GM19467 (cell line): ENCODE data around the gene HTR1E.
"Not testable (repeated sequence)": the region's sequence is repeated elsewhere in the genome, so short reads cannot be mapped to it uniquely, and the experiment has no call there.

Experiments used
- ATAC-seq: cut with Tn5 transposase; IDR thresholded peaks from one replicate; pipeline ENCODE4 v1.9.1; 2021; ENCODE audit warnings: mild to moderate bottlenecking, moderate library complexity; ENCODE audit not compliant: unreplicated experiment

The HTR1E gene

DNA sequence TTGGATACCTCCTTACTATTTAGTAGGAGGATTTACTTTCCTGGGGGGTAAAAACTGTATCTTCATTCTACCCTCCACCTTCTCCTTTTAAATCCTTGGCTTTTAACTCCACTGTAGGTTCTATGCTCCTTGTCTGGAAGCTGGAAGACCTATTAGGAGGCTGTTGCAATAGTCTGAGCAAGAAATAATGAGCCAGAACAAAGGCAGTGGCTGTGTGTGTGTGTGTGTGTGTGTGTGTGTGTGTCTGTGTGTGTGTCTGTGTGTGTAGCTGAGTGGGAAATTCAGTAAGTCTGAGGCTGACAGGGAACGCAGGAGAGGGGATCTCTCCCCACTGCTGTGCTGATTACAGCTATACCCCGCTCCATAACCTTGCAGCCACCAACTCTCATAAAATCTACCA, 35.8 kb downstream of the HTR1E start:
- no peak for ATAC-seq

- ATAC-seq: no peak
Measured at GRCh38 chr6:86978251-86978650, 40.9 kb downstream of the HTR1E start.

DNA sequence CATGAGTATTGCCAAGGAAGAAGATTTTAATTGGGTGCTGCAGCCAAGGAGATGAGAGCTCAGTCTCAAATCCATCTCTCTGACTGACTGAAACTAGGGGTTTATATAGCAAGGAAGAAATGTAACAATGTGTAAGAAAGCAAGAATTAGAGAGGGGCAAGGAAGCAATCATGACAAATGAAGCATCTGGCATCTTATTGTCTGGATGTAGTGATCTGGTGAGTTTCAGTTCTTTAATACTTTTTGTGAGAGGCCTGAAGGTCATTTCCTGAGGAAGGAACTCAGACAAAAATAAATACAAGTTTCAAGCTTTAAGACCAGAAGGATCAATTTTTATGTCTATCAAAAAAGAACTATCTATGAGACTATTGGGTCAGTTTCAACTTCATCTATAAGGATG, 64.2 kb downstream of the HTR1E start:
- ATAC-seq: no peak

DNA sequence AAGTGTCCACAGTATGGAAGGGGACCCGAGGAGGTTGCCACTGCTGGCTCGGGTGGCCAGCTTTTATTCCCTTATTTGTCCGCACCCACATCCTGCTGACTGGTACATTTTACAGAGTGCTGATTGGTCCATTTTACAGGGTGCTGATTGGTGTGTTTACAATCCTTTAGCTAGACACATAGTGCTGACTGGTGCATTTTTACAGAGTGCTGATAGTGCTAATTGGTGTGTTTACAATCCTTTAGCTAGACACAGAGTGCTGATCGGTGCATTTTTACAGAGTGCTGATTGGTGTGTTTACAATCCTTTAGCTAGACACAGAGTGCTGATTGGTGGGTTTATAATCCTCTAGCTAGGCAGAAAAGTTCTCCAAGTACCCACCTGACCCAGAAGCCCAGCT, 65.1 kb downstream of the HTR1E start:
- not testable (repeated sequence) for ATAC-seq

- ATAC-seq: not testable (repeated sequence)
Measured at GRCh38 chr6:87006541-87006940, 69.2 kb downstream of the HTR1E start.

DNA sequence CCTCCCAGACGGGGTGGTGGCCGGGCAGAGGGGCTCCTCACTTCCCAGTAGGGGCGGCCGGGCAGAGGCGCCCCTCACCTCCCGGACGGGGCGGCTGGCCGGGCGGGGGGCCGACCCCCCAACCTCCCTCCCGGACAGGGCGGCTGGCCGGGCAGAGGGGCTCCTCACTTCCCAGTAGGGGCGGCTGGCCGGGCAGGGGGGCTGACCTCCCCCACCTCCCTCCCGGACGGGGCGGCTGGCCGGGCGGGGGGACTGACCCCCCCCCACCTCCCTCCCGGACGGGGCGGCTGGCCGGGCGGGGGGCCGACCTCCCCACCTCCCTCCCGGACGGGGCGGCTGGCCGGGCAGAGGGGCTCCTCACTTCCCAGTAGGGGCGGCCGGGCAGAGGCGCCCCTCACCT, 72.3 kb downstream of the HTR1E start:
- ATAC-seq: not testable (repeated sequence)

GRCh38 chr6:87012035-87012434, 74.7 kb downstream of the HTR1E start:
- ATAC-seq: no peak

DNA sequence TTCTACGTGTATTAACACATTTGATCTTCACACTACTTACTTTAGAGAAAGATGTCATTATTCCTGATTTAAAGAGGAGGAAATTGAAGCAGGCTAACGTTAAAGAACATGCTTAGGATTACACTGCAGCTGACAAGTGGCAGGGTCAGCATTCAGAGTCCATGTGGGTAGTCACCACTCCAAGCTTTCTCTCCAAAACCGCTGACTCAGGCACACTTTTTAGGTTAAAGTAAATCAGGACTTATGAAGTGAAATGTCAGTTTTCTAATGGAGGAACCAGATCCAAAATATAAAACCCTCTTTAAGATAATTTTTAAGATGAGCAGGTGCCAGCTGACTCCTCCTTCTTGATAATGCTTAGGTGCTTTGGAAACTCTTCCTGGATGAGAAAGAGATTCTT, 75.4 kb downstream of the HTR1E start:
- ATAC-seq: no peak

GRCh38 chr6:87016772-87017171, 79.4 kb downstream of the HTR1E start:
- no peak for ATAC-seq

DNA sequence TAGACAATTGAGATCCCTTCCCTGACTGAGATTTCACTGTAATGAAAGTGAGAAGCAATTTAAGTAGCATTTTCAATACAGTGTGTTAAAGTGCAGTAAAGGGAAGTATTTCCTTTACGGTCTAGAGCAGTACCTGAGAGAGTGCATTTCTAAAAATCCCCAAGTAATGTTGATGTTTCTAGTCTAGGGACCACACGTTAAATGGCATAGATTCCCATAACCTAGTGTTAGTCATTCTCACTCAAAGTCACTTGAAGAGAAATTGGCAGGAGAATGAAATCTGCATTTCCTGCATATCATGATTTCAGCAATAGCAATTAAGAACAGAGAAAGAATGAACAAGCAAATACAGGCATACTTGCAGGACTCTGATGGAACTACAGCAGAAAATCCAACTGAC, 89.7 kb downstream of the HTR1E start:
- ATAC-seq: no peak

- no peak for ATAC-seq
Measured at GRCh38 chr6:87029711-87030314, 92.5 kb downstream of the HTR1E start.

GRCh38 chr6:87040729-87041128, 103.4 kb downstream of the HTR1E start:
- no peak for ATAC-seq

GRCh38 chr6:87045521-87046075, 108.3 kb downstream of the HTR1E start:
- no peak for ATAC-seq

DNA sequence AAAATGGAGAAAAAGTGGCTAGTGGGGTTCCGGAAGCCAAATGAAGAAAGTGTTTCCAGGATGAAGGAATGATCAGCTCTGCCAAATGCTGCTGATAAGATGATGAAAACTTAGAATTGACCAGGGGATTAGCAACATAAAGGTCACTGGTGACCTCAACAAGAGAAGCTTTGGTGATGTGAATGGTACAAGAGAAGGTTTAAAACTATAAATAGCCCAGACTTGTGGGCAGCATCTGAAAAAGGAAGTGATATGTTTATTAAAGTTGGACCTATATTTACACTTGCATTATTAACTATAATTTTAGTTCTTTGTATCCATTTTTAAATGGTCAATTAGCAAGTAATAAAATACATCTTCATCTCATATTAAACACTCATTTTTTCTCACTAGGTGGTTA, 112.5 kb downstream of the HTR1E start:
- no peak for ATAC-seq

DNA sequence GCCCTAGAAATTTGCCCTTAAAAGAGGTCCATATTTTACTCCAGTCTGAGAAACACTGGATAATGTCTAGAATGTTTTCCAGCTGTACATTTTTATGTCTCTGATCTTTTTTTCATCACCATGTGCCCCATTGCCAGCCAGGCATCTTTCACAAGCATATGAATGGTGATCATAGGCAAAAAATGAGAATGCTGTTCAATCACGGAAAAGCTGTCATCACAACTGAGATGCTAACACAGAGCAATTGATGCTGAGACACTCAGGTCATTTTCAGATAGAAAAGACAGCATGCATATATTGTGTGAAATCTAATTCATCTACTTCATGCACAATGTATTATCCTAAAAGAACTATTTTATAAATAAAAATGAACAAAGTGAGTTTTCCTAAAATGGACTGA, 116.0 kb downstream of the HTR1E start:
- no peak for ATAC-seq

DNA sequence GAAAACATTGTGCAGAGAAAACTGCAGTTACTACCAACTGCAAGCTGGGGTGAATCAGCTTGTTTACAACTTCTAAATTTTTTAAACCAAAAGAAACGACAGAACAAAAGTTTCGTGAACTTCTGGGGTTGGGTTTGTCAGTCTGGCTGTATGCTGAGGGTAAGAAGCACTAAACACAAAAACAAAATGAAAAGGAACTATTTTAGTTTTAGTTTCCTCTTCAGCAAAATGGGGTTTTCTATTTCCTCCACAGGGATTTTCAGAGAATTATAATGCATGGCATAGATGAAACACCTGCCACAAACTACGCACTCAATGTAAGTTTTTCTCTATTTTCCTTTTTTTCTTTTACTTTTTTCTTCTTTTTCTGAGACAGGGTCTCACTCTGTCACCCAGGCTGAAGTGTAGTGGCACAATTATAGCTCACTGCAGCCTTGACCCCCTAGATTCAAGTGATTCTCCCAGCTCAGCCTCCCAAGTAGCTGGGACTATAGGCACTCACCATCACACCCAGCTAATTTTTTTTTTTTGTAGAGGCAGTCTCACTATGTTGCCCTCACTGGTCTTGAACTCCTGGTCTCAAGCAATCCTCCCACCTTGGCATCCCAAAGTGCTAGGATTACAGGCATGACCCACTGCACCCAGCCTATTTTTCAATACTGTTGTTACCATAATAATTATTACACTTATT, 117.0 kb downstream of the HTR1E start:
- no peak for ATAC-seq

- ATAC-seq: no peak
Measured at GRCh38 chr6:87059943-87060342, 122.6 kb downstream of the HTR1E start.

- ATAC-seq: no peak
Measured at GRCh38 chr6:87065117-87065516, 127.8 kb downstream of the HTR1E start.
